ENCODE results near the gene ELF2. TPM values are rescaled to one million over a fixed set of nuclear protein-coding genes. Genes with fewer than 3 reads are reported as not detected.

ELF2 gene
- total and polyA plus RNA-seq, 7 experiments from 2014 or later: 30.6 to 88.2 (median 61.2) TPM

GRCh38 chr4:139054791-139055505 lies 122.1 kb downstream of the ELF2 start:
- no peaks in the 10 kb centered on the region for H3K27me3 Mint-ChIP-seq
- H3K36me3 ChIP-seq (ENCODE audit: control insufficient read depth in 2 of 3, insufficient read depth in 3 of 3, low read length in 3 of 3): peaks cover 11 to 36% (median 13%) of the 10 kb centered on the region in 3 experiments
- CTCF ChIA-PET: interaction anchor here (1.0 kb wide), 1 partner anchor 241 kb away, joined by 3 read pairs; no protein-coding TSS in a partner anchor
- H3K27me3 ChIP-seq (ENCODE audit: control insufficient read depth in 2 of 2, insufficient read depth in 2 of 2, low read length in 2 of 2): no peaks in the 10 kb centered on the region
- intact Hi-C loops (cut with micrococcal nuclease): no loop called here
- peak overlapping the region in 7 of 9 donors; percentile 16 to 93 (median 59) for H3K27ac Mint-ChIP-seq
- no peak overlapping the region for H3K4me3 ChIP-seq (ENCODE audit: low read length)
- H3K27ac ChIP-seq (ENCODE audit: low read depth, low read length): no peak overlapping the region
- POLR2A ChIA-PET: no interaction called here
- peaks cover 18 to 56% (median 37%) of the 10 kb centered on the region in 7 donors for H3K4me1 Mint-ChIP-seq
- no peaks in the 10 kb centered on the region for H3K9me3 ChIP-seq (ENCODE audit: control insufficient read depth in 2 of 3, low read length in 3 of 3)
- no peak for ATAC-seq
- DNase-seq: no peak
- no peaks in the 10 kb centered on the region for H3K9me3 Mint-ChIP-seq
- H3K4me1 ChIP-seq (ENCODE audit: control insufficient read depth in 2 of 2, insufficient read depth in 2 of 2, low read length in 2 of 2): no peaks in the 10 kb centered on the region
- H3K4me3 Mint-ChIP-seq: no peak overlapping the region
- H3K36me3 Mint-ChIP-seq: peaks cover 17 to 44% (median 26%) of the 10 kb centered on the region in 5 donors

GRCh38 chr4:139053909-139054308 lies 123.1 kb downstream of the ELF2 start:
- CTCF ChIA-PET: interaction anchor here (1.0 kb wide), 1 partner anchor 242 kb away, joined by 3 read pairs; no protein-coding TSS in a partner anchor
- H3K9me3 ChIP-seq (ENCODE audit: control insufficient read depth in 2 of 3, low read length in 3 of 3): no peaks in the 10 kb centered on the region
- no peak for DNase-seq
- Mint-ChIP-seq H3K4me3 (no peak overlapping the region), H3K9me3 (no peaks in the 10 kb centered on the region), H3K27ac (peak overlapping the region in 5 of 9 donors; percentile 8 to 71 (median 20)), H3K27me3 (no peaks in the 10 kb centered on the region), H3K36me3 (peaks cover 17 to 44% (median 21%) of the 10 kb centered on the region in 5 donors), H3K4me1 (peaks cover 15 to 55% (median 32%) of the 10 kb centered on the region in 7 donors)
- peaks cover 11 to 31% (median 14%) of the 10 kb centered on the region in 3 experiments for H3K36me3 ChIP-seq (ENCODE audit: control insufficient read depth in 2 of 3, insufficient read depth in 3 of 3, low read length in 3 of 3)
- no peak overlapping the region for H3K4me3 ChIP-seq (ENCODE audit: low read length)
- no peaks in the 10 kb centered on the region for H3K27me3 ChIP-seq (ENCODE audit: control insufficient read depth in 2 of 2, insufficient read depth in 2 of 2, low read length in 2 of 2)
- intact Hi-C loops (cut with micrococcal nuclease): no loop called here
- no peak for ATAC-seq
- H3K4me1 ChIP-seq (ENCODE audit: control insufficient read depth in 2 of 2, insufficient read depth in 2 of 2, low read length in 2 of 2): no peaks in the 10 kb centered on the region
- POLR2A ChIA-PET: no interaction called here
- no peak overlapping the region for H3K27ac ChIP-seq (ENCODE audit: low read depth, low read length)

GRCh38 chr4:139050446-139050845 lies 126.6 kb downstream of the ELF2 start:
- Histone ChIP-seq H3K36me3 (ENCODE audit: control insufficient read depth in 2 of 3, insufficient read depth in 3 of 3, low read length in 3 of 3) (peaks cover 6 to 19% (median 14%) of the 10 kb centered on the region in 3 experiments), H3K4me1 (ENCODE audit: control insufficient read depth in 2 of 2, insufficient read depth in 2 of 2, low read length in 2 of 2) (no peaks in the 10 kb centered on the region), H3K4me3 (ENCODE audit: low read length) (no peak overlapping the region), H3K27ac (ENCODE audit: low read depth, low read length) (no peak overlapping the region), H3K27me3 (ENCODE audit: control insufficient read depth in 2 of 2, insufficient read depth in 2 of 2, low read length in 2 of 2) (no peaks in the 10 kb centered on the region), H3K9me3 (ENCODE audit: control insufficient read depth in 2 of 3, low read length in 3 of 3) (no peaks in the 10 kb centered on the region)
- ChIA-PET POLR2A (interaction anchor here (1.1 kb wide), 1 partner anchor 35 kb away, joined by 3 read pairs; the partner anchor contains the start of gene NOCT), CTCF (no interaction called here)
- H3K27ac Mint-ChIP-seq: peak overlapping the region in 1 of 9 donors; percentile 14
- no peaks in the 10 kb centered on the region for H3K27me3 Mint-ChIP-seq
- H3K9me3 Mint-ChIP-seq: no peaks in the 10 kb centered on the region
- peaks cover 13 to 33% (median 19%) of the 10 kb centered on the region in 5 donors for H3K36me3 Mint-ChIP-seq
- DNase-seq (no peak), ATAC-seq (no peak)
- intact Hi-C loops (cut with micrococcal nuclease): no loop called here
- peaks cover 3 to 29% (median 18%) of the 10 kb centered on the region in 7 donors for H3K4me1 Mint-ChIP-seq
- no peak overlapping the region for H3K4me3 Mint-ChIP-seq

- no peak overlapping the region for H3K27ac ChIP-seq (ENCODE audit: low read depth, low read length)
- H3K27me3 ChIP-seq (ENCODE audit: control insufficient read depth in 2 of 2, insufficient read depth in 2 of 2, low read length in 2 of 2): no peaks in the 10 kb centered on the region
- POLR2A ChIA-PET: no interaction called here
- intact Hi-C loops (cut with micrococcal nuclease): no loop called here
- ATAC-seq (no peak), DNase-seq (no peak)
- CTCF ChIA-PET: no interaction called here
- H3K4me3 Mint-ChIP-seq: no peak overlapping the region
- peak overlapping the region in 3 of 9 donors; percentile 4 to 54 (median 21) for H3K27ac Mint-ChIP-seq
- no peaks in the 10 kb centered on the region for H3K9me3 Mint-ChIP-seq
- no peaks in the 10 kb centered on the region for H3K27me3 Mint-ChIP-seq
- H3K36me3 ChIP-seq (ENCODE audit: control insufficient read depth in 2 of 3, insufficient read depth in 3 of 3, low read length in 3 of 3): peaks cover 0 to 3% (median 3%) of the 10 kb centered on the region in 3 experiments
- H3K4me1 ChIP-seq (ENCODE audit: control insufficient read depth in 2 of 2, insufficient read depth in 2 of 2, low read length in 2 of 2): no peaks in the 10 kb centered on the region
- H3K9me3 ChIP-seq (ENCODE audit: control insufficient read depth in 2 of 3, low read length in 3 of 3): no peaks in the 10 kb centered on the region
- peaks cover 0 to 17% (median 8%) of the 10 kb centered on the region in 7 donors for H3K4me1 Mint-ChIP-seq
- no peak overlapping the region for H3K4me3 ChIP-seq (ENCODE audit: low read length)
- H3K36me3 Mint-ChIP-seq: peaks cover 0 to 30% (median 16%) of the 10 kb centered on the region in 5 donors
Measured at GRCh38 chr4:139048026-139048425, 129.0 kb downstream of the ELF2 start.

- no peak overlapping the region for H3K4me3 Mint-ChIP-seq
- intact Hi-C loops (cut with micrococcal nuclease): no loop called here
- DNase-seq: no peak
- CTCF ChIA-PET: interaction anchor here (0.8 to 2.9 kb wide), 2 partner anchors 14 to 607 kb away, joined by 3 to 14 read pairs; no protein-coding TSS in a partner anchor
- Histone ChIP-seq H3K4me3 (ENCODE audit: low read length) (no peak overlapping the region), H3K4me1 (ENCODE audit: control insufficient read depth in 2 of 2, insufficient read depth in 2 of 2, low read length in 2 of 2) (no peaks in the 10 kb centered on the region), H3K9me3 (ENCODE audit: control insufficient read depth in 2 of 3, low read length in 3 of 3) (no peaks in the 10 kb centered on the region), H3K36me3 (ENCODE audit: control insufficient read depth in 2 of 3, insufficient read depth in 3 of 3, low read length in 3 of 3) (peaks cover 0 to 5% (median 3%) of the 10 kb centered on the region in 3 experiments), H3K27ac (ENCODE audit: low read depth, low read length) (no peak overlapping the region), H3K27me3 (ENCODE audit: control insufficient read depth in 2 of 2, insufficient read depth in 2 of 2, low read length in 2 of 2) (no peaks in the 10 kb centered on the region)
- ATAC-seq: no peak
- peaks cover 0 to 21% (median 17%) of the 10 kb centered on the region in 5 donors for H3K36me3 Mint-ChIP-seq
- H3K9me3 Mint-ChIP-seq: no peaks in the 10 kb centered on the region
- peak overlapping the region in 5 of 9 donors; percentile 1 to 83 (median 37) for H3K27ac Mint-ChIP-seq
- POLR2A ChIA-PET: interaction anchor here (1.0 kb wide), 1 partner anchor 36 kb away, joined by 3 read pairs; no protein-coding TSS in a partner anchor
- H3K27me3 Mint-ChIP-seq: no peaks in the 10 kb centered on the region
- peaks cover 0 to 25% (median 11%) of the 10 kb centered on the region in 7 donors for H3K4me1 Mint-ChIP-seq
Measured at GRCh38 chr4:139044291-139044690, 132.7 kb downstream of the ELF2 start.

GRCh38 chr4:139042981-139043460 lies 134.0 kb downstream of the ELF2 start:
- H3K9me3 Mint-ChIP-seq: no peaks in the 10 kb centered on the region
- H3K4me3 Mint-ChIP-seq: no peak overlapping the region
- peaks cover 1 to 28% (median 11%) of the 10 kb centered on the region in 7 donors for H3K4me1 Mint-ChIP-seq
- H3K36me3 Mint-ChIP-seq: peaks cover 0 to 23% (median 10%) of the 10 kb centered on the region in 5 donors
- Histone ChIP-seq H3K4me1 (ENCODE audit: control insufficient read depth in 2 of 2, insufficient read depth in 2 of 2, low read length in 2 of 2) (no peaks in the 10 kb centered on the region), H3K9me3 (ENCODE audit: control insufficient read depth in 2 of 3, low read length in 3 of 3) (no peaks in the 10 kb centered on the region), H3K4me3 (ENCODE audit: low read length) (no peak overlapping the region), H3K27me3 (ENCODE audit: control insufficient read depth in 2 of 2, insufficient read depth in 2 of 2, low read length in 2 of 2) (no peaks in the 10 kb centered on the region), H3K27ac (ENCODE audit: low read depth, low read length) (no peak overlapping the region), H3K36me3 (ENCODE audit: control insufficient read depth in 2 of 3, insufficient read depth in 3 of 3, low read length in 3 of 3) (peaks cover 0 to 5% (median 0%) of the 10 kb centered on the region in 3 experiments)
- ATAC-seq (peak; percentile 3), DNase-seq (no peak)
- H3K27me3 Mint-ChIP-seq: no peaks in the 10 kb centered on the region
- ChIA-PET POLR2A (interaction anchor here (0.7 kb wide), 1 partner anchor 43 kb away, joined by 3 read pairs; no protein-coding TSS in a partner anchor), CTCF (interaction anchor here (2.9 kb wide), 1 partner anchor 12 kb away, joined by 14 read pairs; no protein-coding TSS in a partner anchor)
- peak overlapping the region in 4 of 9 donors; percentile 18 to 83 (median 46) for H3K27ac Mint-ChIP-seq
- intact Hi-C loops (cut with micrococcal nuclease): no loop called here
